Measurements from ENCODE around the gene FGF7.
"Not testable (repeated sequence)": the region's sequence is repeated elsewhere in the genome, so short reads cannot be mapped to it uniquely, and the experiment has no call there.

Gene FGF7

DNA sequence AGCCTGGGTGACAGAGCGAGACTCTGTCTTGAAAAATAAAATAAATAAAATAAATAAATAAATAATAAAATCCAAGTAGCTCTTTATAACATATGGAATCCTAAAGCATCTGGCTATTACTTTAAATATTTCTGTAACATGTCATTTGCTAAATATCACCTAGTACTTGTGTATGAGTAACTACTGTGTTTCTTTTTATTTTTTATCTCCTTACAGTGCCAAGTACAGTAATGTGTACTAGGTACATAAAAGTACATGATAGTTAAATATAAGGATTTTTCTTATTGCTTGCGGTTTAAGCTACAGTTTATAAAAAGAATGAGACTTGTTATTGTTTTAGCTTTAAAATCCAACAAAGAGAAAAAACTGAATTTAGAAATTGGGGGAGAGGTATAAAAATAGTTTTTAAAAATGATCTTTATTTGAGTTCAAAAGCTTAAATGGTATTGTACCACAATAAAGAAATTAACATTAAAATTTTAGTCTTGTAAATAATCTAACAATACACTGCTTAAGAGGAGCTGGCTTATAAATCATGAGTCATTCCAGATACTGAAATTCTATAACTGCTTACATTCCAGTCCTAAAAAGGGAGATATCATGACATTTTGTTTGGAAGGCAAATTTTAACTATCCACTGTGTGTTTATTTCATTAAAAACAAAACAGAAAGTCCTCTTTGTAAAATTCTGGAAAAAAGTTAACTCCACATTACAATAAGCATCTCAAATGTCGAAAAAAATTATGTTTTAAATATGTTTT, 73.1 kb downstream of the FGF7 start:
- DNase-seq: peak; percentile 50

DNA sequence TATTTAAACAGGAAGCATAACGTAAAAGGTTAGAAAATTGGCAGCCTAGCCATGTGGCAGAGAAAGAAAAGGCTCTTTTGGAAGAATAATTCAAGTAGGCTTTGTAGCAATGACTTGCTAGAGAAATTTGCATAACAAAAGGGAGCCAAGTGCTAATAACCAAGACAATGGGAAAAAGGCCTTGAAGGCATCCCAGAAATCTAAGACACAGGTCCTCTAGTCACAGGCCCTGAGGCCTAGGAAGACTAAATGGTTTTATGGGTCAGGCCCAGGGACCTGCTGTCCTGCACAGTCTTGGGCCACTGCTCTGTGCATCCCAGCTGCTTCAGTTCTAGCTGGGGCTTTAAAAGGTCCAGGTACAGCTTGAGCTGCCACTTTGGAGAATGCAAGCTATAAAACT, 78.5 kb downstream of the FGF7 start:
- no peak for DNase-seq

DNA sequence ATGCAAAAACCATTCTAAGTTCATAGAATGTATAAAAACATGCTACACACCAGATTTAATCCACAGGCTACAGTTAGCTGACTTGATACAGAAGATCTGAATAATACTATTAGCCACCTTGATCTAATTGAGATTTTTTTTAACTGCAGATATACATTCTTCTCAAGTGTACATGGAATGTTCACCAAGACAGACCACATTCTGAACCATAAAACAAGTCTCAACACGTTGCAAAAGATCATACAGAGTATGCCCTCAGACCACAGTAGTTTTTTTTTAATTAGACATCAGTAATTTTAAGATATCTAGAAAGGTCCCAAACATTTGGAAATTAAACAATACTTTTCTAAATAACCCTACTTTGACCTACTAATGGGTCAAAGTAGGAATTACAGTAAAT, 83.3 kb downstream of the FGF7 start:
- peak; percentile 39 for DNase-seq

DNA sequence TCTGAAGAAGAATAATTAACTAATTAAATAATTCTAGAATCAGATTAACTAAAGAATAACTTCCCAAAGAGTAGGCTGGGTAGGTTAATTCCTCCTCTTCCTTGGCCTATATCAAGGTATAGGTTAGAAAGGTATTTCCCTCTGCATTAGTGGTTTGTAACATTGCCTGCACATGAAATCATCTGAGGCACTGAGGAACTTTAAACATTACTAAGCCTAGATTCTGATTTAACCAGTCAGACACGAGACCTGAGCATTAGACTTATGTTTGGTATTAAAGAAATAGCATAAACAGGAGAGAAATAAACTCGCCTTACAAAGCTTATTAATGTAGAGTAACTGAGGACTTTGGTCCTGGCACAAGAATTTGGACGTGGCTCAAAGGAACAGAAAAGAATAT, 84.2 kb downstream of the FGF7 start:
- no peak for DNase-seq

DNA sequence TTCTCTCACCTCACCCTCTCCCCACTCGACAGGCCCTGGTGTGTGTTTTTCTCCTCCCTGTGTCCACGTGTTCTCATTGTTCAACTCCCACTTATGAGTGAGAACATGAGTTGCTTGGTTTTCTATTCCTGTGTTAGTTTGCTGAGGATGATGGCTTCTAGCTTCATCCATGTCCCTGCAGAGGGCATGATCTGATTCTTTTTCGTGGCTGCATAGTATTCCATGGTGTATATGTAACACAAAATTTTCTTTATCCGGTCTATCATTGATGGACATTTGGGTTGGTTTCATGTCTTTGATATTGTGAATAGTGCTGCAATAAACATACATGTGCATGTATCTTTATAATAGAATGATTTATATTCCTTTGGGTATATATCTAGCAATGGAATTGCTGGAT, 89.7 kb downstream of the FGF7 start:
- not testable (repeated sequence) for DNase-seq

DNA sequence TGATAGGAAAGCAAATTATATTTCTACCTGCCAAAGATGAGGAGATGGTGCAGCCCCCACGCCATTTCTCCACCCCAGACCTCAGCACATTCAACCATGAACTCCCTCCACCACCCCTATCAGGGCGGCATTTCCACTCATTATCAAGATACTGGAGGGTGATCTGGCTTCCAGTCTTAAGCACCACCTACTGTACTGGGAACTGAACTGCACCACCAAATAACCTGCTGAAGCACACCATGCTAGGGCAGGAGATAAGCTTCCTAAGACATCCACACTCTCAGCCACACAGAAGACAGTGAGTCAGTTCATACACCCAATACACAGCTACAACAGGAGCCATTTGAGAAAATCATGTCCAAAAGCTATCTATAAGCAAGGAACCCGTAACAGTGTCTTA, 98.8 kb downstream of the FGF7 start:
- DNase-seq: no peak

DNA sequence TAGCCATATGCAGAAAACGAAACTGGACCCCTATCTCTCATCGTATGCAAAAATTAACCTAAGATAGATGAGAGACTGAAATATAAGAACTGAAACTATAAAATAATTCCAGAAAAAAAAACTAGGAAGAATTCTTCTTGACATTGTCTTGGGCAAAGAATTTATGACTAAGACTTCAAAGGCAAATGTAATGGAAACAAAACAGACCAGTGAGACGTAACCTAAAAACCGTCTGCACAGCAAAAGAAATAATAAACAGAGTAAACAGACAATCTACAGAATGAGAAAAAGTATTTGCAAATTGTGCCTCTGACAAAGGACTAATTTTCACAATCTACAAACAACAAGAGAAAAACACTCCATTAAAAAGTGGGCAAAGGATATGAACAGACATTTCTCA, 105.2 kb downstream of the FGF7 start:
- DNase-seq: no peak

DNA sequence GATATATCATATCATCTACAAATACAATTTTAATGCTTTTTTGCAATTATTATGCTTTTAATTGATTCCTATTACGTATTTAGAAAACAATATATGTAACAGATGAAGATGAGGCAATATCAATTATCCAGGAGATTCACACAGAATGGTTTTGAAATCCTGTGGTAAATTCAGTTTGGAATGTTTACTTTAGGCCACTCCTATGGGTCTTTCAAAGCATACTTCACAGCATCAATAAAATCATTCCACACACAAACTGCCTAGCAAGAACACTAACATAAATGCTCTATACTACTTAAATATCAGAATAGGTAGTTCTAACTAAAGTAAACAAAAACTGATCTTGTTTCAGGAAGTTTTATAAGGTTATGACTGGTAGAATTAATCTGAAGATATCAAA, 107.0 kb downstream of the FGF7 start:
- DNase-seq: peak; percentile 17

Data from fibroblast of skin of abdomen (primary cell).